AG04449 (cell line): ENCODE data around the gene AGAP3.

Experiments used
- CTCF ChIA-PET: fragments of 350-600 bp; formaldehyde crosslinking; extraction: SDS; loops from one replicate; lab custom pipeline; 2021; ENCODE audit warnings: antibody characterized with exemption; lab: Yijun Ruan, JAX
- POLR2A ChIA-PET: fragments of 400-600, 350-600 bp; formaldehyde crosslinking; extraction: SDS; loops from one replicate; lab custom pipeline; 2020; ENCODE audit warnings: antibody characterized with exemption, inconsistent platforms; lab: Yijun Ruan, JAX
- DNase-seq: peaks from one replicate; pipeline ENCODE4 v3.0.0-alpha.2; 2010; ENCODE audit warnings: low read depth, low spot score
- H3K4me3 ChIP-seq: 2 replicates; pipeline ENCODE4 v1.5.1; 2011; ENCODE audit warnings: low read depth, mild to moderate bottlenecking, control low read depth, low read length
- TF ChIP-seq, protein P1 (sequence below): IDR thresholded peaks from one replicate; pipeline ENCODE4 v1.5.1; 2011; ENCODE audit warnings: mild to moderate bottlenecking, moderate library complexity, low read length, control low read depth, inconsistent platforms; ENCODE audit not compliant: insufficient read depth; ENCODE audit errors: missing control alignments

Gene AGAP3

DNA sequence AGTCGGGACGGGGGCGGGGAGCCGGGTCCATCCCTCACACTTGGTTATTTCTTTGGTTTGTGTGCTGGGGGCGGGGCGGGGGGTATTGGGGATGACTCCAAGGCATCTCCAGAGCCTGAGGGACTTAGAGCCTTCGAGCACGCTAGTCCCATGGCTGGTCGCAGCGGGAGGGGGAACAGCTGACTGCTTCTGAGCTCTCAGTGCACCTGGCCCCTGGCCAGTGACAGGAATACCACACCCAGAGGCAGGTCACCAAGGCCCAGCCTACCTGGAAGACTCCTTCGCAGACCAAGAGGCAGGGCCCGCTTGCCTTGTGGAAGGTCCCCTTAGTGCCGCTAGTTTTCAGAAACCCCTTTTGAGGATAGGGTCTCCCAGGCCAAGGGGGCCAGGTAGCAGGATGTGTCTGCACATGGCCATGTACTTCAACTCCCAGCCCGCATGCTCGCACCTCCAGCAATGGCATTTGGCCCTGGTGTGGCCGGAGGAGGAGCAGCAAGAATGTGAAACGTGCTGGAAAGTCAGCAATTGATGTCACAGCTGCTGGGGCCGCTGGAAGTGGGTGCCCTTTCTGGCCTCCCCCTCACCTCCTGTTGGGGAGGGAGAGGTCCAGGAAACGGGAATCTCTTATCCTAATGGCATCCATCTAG is 40.3 kb downstream of the AGAP3 start:
- ChIA-PET POLR2A (no interaction called here), CTCF (interaction anchor here (1.1 to 5.0 kb wide), 6 partner anchors 10 to 175 kb away, joined by 3 to 41 read pairs (median 4); partner anchors contain the start of gene GBX1)
- H3K4me3 ChIP-seq = no peak overlapping the region
- TF ChIP-seq, protein P1, sequence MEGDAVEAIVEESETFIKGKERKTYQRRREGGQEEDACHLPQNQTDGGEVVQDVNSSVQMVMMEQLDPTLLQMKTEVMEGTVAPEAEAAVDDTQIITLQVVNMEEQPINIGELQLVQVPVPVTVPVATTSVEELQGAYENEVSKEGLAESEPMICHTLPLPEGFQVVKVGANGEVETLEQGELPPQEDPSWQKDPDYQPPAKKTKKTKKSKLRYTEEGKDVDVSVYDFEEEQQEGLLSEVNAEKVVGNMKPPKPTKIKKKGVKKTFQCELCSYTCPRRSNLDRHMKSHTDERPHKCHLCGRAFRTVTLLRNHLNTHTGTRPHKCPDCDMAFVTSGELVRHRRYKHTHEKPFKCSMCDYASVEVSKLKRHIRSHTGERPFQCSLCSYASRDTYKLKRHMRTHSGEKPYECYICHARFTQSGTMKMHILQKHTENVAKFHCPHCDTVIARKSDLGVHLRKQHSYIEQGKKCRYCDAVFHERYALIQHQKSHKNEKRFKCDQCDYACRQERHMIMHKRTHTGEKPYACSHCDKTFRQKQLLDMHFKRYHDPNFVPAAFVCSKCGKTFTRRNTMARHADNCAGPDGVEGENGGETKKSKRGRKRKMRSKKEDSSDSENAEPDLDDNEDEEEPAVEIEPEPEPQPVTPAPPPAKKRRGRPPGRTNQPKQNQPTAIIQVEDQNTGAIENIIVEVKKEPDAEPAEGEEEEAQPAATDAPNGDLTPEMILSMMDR = no peak
- no peak for DNase-seq

DNA sequence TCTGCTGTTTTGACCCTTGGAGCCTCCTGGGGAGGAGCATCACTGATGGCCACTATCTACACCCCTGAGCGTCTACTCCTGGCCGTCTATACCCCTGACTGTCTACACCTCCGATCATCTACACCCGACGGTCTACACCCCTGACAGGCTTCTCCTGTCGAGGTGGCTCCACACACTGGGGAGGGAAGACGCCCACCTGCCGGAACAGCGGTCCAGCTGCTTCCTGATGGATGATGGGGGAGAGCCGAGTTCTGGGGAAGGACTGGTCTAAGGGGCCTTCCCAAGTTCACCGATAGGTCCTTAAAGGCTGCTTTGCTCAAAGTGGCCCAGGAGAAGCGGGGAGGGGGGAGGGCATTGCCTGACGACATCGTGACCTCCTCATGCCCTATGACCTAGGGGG is 41.9 kb downstream of the AGAP3 start:
- TF ChIP-seq, protein P1 = no peak
- ChIA-PET POLR2A (no interaction called here), CTCF (interaction anchor here (0.9 to 2.2 kb wide), 7 partner anchors 9 to 174 kb away, joined by 3 to 9 read pairs (median 4); no protein-coding TSS in a partner anchor)

DNA sequence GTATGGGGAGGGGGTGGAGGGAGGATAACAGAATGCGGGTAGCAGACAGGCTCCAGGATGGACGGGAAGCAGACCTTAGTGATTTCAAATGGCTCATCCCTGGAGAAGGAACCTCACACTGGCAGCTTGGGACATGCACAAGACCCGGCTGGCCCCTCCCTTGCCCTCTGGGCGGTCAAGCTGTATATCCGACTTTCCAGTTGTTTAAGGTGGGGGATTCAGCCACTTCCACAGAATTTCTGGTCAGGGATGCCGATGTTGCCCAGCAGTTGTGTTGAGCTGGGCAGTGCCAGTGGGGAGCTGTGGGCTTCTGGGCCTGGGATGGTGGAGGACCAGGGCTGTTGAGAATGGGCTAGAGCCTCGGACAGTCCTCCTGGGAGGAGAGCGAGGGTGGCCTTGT is 42.4 kb downstream of the AGAP3 start:
- POLR2A ChIA-PET = no interaction called here

More for the DNA sequence above, 41.9 kb downstream of the AGAP3 start:
- no peak overlapping the region for H3K4me3 ChIP-seq
- no peak for DNase-seq

DNA sequence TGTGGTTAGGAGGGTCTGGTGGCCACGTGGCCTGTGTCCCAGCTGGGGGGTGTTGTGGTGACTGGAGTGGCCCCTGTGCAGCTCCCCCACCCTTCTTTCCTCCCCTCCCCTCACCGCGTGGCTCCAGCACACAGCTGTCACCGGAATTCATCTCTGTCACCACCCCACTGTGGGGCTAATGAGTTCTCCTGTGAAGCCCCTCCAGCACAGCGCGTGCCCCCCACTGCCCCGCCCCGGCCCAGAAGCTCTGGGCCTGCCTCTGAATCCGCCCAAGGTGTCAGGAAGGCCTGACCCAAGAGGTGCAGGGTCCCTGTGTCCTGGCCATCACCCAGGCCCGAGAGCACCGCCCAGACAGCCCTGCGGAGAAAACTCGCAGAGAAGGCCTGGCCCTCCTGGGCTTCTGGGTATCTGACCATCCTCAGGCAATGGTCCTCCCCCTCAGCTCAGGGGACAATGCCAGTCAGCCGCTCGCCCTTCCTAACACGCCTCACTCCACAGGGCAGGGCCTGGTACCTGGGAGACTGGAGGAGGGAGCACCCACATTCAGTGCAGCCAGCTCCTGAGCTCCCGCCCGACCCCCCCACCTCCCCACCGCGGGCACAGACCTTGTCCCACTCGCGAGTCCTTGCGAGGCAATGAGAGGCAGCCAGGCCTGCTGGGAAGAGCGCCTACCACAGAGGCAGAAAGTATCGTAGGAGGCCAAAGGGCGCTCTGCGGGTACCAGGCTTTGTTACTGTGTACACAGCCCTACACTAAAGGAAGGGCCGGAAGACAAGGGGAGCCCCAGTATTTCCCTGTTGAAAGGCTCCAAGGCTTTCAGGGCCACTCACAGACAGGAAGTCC is 43.1 kb downstream of the AGAP3 start:
- CTCF ChIA-PET = interaction anchor here (0.9 to 2.8 kb wide), 9 partner anchors 9 to 175 kb away, joined by 3 to 14 read pairs (median 4); no protein-coding TSS in a partner anchor
- no peak for DNase-seq
- H3K4me3 ChIP-seq = no peak overlapping the region
- POLR2A ChIA-PET = no interaction called here
- TF ChIP-seq, protein P1 = no peak

More for the DNA sequence above, 42.4 kb downstream of the AGAP3 start:
- TF ChIP-seq, protein P1 = no peak
- H3K4me3 ChIP-seq = no peak overlapping the region
- no peak for DNase-seq
- CTCF ChIA-PET = interaction anchor here (1.0 to 2.8 kb wide), 8 partner anchors 9 to 43 kb away, joined by 3 to 14 read pairs (median 4); no protein-coding TSS in a partner anchor

DNA sequence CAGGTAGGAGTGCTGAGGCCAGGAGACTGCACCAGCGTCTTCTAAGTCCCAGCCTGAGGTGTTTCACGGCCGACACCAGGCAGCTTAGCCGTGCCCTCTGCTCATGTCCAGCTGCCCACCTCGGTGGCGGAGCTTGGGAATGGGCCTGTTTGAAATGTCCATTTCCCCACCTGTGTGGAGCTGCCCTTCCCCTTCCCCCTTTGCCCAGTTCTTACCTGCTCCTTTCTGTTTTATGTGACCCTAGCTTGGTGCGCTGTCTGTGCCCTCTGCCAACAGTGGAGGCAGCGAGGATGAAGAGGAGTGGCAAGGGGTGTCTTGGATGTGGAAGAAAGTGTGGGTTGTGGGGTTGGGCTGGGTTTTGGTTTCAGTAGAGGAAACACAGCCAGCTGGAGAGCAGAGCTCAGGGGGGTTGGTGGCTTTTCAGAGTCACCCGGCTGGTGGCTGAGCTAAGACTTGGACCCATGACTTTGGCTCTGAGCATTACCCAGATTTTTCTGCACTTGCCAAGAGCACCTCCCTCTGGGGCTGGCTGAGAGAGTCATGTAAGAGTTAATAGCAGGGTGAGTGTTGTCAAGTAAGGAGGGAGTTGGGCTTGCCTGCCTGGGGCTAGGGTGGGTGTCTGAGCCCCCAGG is 43.8 kb downstream of the AGAP3 start:
- DNase-seq = no peak
- CTCF ChIA-PET = interaction anchor here (0.9 to 2.8 kb wide), 8 partner anchors 9 to 174 kb away, joined by 3 to 14 read pairs (median 4); no protein-coding TSS in a partner anchor
- no peak overlapping the region for H3K4me3 ChIP-seq
- POLR2A ChIA-PET = no interaction called here
- TF ChIP-seq, protein P1 = no peak

DNA sequence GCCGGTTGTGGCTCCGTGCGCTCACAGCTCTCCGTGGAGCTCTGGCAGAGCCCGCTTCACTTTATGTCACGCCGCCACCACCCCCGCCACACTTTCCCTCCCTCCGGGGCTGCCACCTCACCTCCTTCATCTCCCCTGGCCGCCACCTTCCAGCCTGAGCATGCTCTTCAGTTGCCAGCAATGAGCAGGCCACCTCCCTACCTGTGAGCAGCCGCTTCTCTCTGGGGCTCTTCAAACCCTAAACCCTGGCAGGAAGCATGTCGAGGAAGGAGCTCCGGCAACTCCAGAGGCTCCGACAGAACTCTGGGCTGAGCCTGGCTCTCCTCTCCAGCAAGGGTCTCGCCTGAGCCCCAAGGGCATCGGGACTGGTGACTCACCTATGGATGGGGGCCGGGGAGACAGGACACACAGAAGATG is 44.5 kb downstream of the AGAP3 start:
- ChIA-PET CTCF (interaction anchor here (1.1 to 2.8 kb wide), 4 partner anchors 9 to 39 kb away, joined by 3 to 14 read pairs (median 5); no protein-coding TSS in a partner anchor), POLR2A (no interaction called here)
- TF ChIP-seq, protein P1 = no peak
- DNase-seq = no peak
- no peak overlapping the region for H3K4me3 ChIP-seq
